HPDE6-E6E7 (cell line): ENCODE measurements around the gene TCAP.
"Not testable (repeated sequence)": the region's sequence is repeated elsewhere in the genome, so short reads cannot be mapped to it uniquely, and the experiment has no call there.

Source experiments
- DNase-seq: peaks from one replicate; pipeline ENCODE4 v3.0.0; 2011; ENCODE audit warnings: missing footprints; ENCODE audit errors: extremely low spot score

Gene TCAP

GRCh38 chr17:39683295-39683939, 18.3 kb downstream of the TCAP start:
- DNase-seq: no peak

DNA sequence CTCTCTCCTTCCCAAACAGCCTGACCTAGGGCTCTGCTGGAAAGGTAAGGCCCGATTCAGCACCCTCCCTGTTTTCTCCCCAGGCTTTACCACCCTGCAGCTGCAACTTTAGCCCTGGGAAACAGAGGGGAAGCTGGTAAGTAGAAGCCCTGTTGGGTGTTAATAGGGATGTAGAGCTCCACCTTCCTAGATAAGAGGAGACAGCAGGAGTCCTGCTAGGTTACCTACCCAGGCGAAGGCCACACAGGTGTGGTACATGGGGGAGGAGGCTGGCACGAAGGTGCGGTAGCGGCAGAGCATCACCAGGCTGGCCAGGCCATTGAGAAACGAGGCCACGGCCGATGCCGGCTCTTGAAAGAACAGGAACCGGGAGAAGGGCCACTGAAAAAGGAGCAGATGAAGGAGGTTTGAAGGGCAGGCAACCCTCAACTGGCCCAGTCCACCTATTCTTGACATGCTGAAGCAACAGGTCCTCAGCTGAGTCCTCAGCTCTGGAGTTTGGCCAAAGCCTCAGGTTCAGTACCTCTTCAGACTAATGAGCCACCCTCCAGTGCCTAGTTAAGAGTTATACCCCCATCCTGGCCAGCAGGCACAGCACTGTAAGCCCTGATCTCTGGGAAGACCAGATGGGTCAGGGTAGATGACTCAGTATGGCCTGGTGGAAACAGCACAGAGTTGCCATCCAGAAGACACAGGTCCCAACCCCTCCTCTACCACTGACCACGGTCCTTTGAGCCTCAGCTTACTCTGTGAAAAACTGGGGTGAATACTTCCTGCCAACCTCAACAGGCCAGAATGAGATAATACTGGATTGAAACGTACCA, 19.4 kb downstream of the TCAP start:
- no peak for DNase-seq

- no peak for DNase-seq
Measured at GRCh38 chr17:39687101-39687545, 22.0 kb downstream of the TCAP start.

- peak; percentile 91 for DNase-seq
Measured at GRCh38 chr17:39687546-39688474, 22.7 kb downstream of the TCAP start, which contains the start of gene PGAP3. TSS of gene PGAP3 (minus strand) at chr17:39688057. CDS start at chr17:39688014, 43 bp downstream.

GRCh38 chr17:39688475-39688835, 23.3 kb downstream of the TCAP start:
- DNase-seq: no peak

GRCh38 chr17:39688945-39689344, 23.8 kb downstream of the TCAP start:
- no peak for DNase-seq

GRCh38 chr17:39694593-39694992, 29.4 kb downstream of the TCAP start:
- DNase-seq: no peak

DNA sequence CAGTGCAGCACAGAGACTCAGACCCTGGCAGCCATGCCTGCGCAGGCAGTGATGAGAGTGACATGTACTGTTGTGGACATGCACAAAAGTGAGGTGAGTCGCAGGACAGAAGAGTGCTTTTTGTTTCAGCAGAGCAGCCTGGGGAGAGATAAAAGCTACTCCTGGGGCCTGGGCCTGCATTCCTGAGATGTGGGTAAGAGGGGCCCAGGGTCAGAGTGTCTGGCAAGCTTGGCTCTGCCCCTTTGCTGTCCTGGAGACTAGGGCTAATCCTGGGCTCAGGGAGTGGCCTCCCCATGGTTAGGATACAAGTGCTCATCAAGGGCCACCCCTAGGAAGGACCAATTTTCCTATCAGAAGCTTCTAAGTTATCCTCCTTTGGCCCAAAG, 29.9 kb downstream of the TCAP start:
- no peak for DNase-seq

- no peak for DNase-seq
Measured at GRCh38 chr17:39696731-39697130, 31.6 kb downstream of the TCAP start.

- no peak for DNase-seq
Measured at GRCh38 chr17:39697961-39698360, 32.8 kb downstream of the TCAP start.

- not testable (repeated sequence) for DNase-seq
Measured at GRCh38 chr17:39699157-39699817, 34.1 kb downstream of the TCAP start.

DNA sequence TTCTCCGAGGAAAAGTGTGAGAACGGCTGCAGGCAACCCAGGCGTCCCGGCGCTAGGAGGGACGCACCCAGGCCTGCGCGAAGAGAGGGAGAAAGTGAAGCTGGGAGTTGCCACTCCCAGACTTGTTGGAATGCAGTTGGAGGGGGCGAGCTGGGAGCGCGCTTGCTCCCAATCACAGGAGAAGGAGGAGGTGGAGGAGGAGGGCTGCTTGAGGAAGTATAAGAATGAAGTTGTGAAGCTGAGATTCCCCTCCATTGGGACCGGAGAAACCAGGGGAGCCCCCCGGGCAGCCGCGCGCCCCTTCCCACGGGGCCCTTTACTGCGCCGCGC, 34.6 kb downstream of the TCAP start, which contains the start of gene ERBB2:
Gene ERBB2, plus strand, starts transcription at position 247 of the 330 bp plus-strand sequence. CDS start 175 bp downstream, outside the sequence.
- DNase-seq: peak; percentile 72

DNA sequence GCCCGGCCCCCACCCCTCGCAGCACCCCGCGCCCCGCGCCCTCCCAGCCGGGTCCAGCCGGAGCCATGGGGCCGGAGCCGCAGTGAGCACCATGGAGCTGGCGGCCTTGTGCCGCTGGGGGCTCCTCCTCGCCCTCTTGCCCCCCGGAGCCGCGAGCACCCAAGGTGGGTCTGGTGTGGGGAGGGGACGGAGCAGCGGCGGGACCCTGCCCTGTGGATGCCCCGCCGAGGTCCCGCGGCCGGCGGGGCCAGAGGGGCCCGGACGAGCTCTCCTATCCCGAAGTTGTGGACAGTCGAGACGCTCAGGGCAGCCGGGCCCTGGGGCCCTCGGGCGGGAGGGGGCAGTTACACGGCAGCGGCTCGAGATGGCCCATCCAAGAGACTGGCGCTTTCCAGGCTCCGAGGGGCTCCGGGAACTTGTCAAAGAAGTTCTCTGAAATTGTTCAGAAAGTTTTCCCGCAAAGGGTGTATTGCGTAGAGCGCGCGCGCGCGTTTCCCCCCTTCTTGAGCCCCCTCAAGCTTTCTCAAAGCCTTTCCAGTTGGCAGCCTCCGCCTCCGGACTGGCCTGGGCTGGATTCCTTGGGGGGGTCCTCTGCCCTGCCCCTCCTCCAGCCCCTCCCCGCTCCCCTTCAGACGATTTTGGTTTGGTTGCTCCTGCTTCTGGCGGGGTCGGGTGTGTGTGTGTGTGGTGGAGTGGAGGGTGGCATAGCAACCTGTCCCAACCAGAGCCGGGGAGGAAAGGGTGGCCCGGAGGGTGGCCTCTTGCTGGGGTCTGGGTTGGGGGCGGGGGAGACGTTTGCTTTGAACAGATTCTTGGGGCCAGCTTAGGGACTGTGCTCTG, 35.2 kb downstream of the TCAP start:
- no peak for DNase-seq

- no peak for DNase-seq
Measured at GRCh38 chr17:39701012-39701783, 36.0 kb downstream of the TCAP start.

DNA sequence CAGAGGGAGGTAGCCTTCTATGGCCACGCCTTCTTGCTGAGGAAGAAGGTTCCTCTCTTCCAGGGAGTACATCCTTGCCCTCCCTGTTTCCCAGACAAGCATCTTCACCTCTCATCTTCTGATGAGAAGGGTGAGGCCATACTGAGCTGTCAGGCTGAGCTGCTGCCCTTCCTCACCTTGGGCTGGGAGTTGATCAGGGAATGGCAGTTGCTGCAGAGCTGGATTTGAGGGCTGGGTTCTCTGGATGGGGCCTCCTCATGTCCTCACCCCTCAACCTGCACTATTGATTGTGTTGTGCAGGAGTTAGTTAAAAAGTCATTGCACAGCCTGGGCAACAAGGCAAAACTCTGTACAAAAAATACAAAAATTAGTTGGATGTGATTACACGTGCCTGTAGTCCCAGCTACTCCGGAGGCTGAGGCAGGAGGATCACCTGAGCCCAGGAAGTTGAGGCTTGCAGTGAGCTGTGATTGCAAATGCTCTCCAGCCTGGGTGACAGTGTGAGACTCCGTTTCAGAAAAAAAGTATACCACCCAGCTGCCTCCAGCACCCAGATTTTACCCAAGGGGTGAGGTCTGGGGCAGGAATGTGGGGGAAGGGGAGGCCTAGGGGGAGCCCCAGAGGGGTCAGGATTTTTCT, 36.8 kb downstream of the TCAP start:
- DNase-seq: no peak

- no peak for DNase-seq
Measured at GRCh38 chr17:39702901-39703893, 38.0 kb downstream of the TCAP start.

GRCh38 chr17:39703913-39704312, 38.8 kb downstream of the TCAP start:
- no peak for DNase-seq
